GM18505 (cell line): ENCODE measurements around the gene SLC22A1.

ENCODE experiments used
- ATAC-seq: cut with Tn5 transposase; IDR thresholded peaks from one replicate; pipeline ENCODE4 v1.9.1; 2021; ENCODE audit not compliant: unreplicated experiment
- POLR2A ChIP-seq: IDR thresholded peaks from 4 replicates; pipeline ENCODE4 v1.6.1; 2011; ENCODE audit warnings: borderline replicate concordance; ENCODE audit not compliant: insufficient read depth, insufficient read length; ENCODE audit errors: extremely low read depth

The SLC22A1 gene

GRCh38 chr6:160167604-160168399 is 46.2 kb downstream of the SLC22A1 start:
- TF ChIP-seq POLR2A, result no peak
- no peak for ATAC-seq

DNA sequence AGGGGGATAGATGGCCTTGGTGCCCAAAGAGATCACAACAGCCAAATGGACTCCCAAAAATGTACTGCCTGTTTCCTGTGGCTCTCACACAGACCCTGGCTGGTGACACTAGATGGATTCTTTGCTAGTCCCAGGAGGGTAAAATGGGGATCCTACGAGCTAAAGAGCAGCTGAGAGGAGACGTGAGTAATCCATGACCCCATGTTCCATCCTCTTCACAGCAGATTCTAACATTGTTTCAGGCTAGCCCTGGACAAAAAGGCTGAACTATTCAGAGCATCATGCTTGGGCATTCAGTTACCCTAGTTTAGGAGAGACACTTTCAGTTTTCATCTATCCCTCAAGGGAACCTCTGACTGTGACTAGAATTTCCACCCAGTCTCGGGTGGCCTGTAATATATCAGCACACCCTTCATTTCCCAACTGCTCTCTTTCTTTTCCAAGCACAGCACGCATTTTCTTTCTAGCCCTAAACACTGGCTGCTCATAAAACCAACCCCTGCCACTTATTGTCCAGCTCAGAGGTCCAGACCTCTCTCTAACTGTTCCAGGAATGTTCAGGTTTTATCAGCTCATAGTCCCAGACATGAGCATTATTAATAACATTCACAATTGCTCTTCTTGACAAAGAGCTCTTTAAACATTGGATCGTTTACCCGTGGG is 48.5 kb downstream of the SLC22A1 start:
- TF ChIP-seq POLR2A, result no peak
- no peak for ATAC-seq

GRCh38 chr6:160172704-160173103 is 51.1 kb downstream of the SLC22A1 start:
- no peak for TF ChIP-seq POLR2A
- ATAC-seq, result no peak

DNA sequence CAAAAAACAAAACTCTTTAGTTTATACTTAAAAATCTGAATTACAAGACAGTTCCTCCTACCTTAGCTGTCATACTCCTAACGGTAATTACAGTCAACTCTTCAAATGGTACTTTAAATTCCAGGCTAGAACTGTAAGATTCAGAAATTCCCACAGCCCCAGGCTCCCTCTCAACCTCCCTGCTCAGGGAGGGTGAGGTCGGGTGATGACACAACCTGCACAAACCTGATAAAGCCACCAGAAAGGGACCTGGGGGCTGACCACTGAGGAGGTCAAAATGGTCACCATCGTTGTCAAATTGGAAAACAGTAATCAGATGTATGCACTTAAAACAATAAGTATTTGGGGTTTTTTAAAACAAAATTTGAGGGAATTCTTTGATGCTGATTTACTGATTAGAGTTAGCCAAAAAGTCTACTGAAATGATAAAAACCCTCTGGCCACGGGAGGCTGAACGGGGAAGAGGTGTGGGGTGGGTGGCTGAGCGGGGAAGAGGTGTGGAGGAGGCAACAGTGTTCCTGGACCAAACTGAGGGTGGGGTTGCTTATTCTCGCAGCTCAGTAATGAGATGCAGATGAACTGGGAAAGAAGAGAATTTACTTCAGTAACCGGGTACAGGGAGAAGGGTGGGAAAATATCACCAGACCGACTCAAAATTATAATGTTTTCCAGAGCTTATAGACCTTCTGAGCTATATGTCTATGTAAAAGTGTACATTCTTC is 52.4 kb downstream of the SLC22A1 start:
- no peak for TF ChIP-seq POLR2A
- ATAC-seq, result no peak

- TF ChIP-seq POLR2A, result no peak
- no peak for ATAC-seq
Measured at GRCh38 chr6:160174681-160175080, 53.1 kb downstream of the SLC22A1 start.

DNA sequence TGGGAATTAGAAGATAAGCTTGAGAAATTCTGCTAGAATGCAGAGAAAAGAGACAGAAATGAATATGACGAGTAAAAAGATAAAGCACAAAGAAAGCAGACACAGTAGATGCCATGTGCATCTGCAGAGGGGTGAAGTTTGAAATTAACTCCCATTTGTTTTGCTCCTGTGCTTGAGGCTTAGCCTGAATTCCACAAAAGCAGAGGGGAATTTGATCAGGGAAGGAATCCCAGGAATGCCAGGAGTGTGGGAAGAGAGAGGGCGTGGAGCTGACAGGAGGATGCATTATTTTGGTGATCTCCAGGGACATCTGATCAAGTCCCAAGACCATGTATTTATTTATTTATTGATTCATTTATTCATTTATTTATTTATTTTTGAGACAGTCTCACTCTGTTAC is 55.6 kb downstream of the SLC22A1 start:
- TF ChIP-seq POLR2A, result no peak
- no peak for ATAC-seq

DNA sequence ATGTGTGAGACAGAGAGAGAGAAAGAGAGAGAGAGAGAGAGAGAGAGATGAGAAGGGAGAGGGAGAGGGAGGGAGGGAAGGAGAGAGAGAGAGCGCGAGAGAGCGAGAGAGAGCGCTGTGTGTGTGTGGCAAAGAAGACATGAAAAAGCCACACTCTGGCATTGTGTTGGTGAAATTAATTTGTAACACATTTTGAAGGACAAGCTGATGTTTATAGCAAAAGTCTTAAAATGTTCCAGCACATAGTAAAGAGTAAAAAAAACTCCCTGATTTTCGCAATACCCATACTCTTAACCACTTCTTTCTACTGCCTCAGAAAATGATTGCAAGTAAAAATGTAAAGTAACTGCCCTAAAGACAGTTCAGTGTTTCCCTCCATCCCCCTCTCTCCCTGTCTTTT is 56.7 kb downstream of the SLC22A1 start:
- ATAC-seq, result no peak
- TF ChIP-seq POLR2A, result no peak

GRCh38 chr6:160180706-160181105 is 59.1 kb downstream of the SLC22A1 start:
- TF ChIP-seq POLR2A, result no peak
- ATAC-seq, result no peak

DNA sequence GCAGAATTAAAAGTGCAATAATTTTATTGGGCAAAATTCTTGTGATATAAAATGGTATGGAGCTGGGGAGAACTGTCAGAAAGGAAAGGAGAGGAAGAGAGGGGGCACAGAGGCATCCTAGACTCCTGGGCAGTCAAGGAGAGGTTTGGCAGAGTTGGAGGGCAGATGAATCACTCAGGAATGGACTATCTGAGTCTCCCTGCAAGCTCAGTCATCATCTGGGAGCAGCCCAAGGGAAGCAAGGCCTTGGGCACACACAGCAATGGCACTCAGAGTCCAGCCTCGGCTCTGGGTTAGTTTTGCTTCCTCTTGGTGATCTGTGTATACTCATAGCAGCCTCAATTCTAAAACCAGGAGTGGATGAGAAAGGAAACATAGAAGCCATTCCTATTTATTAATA is 67.2 kb downstream of the SLC22A1 start:
- no peak for TF ChIP-seq POLR2A
- ATAC-seq, result no peak

DNA sequence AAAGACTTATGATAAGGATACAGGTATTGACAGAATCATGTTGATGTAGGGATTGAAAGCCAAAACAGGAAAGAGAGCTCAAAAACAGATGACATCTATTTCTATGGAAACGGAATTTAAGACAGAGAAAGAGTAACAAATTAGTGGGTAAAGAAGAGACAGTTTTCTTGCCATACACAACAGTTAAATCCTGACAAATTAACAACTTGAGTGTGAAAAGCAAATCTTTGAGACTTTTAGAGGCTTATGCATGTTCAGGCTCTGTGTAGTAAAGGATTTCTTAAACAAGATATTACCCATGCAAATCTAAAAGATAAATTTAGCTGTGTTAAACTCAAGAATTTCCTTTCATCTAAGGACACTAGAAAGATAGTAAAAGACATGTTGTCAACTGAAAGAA is 68.5 kb downstream of the SLC22A1 start:
- ATAC-seq, result no peak

DNA sequence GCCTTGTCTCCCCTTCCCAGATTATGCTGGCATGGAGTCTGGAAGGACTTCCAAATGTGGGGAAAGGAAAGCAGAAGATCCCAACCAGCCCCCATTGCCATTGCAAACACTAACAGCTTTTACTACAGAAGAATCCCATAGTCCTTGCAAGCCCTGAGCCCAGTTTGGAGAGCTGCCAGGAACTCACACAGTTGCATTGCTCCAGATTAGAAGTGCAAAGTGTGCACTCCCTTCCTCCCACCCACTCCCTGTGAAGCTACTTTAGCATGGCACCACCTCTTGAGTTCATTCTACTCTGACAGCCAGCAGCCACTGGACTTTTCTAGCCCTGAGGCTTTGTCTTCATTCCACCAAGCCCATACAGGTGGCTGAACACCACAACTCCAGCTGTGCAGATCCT is 69.4 kb downstream of the SLC22A1 start:
- ATAC-seq, result no peak
- no peak for TF ChIP-seq POLR2A

More for the DNA sequence above, 68.5 kb downstream of the SLC22A1 start:
- TF ChIP-seq POLR2A, result no peak

GRCh38 chr6:160192840-160193239 is 71.2 kb downstream of the SLC22A1 start:
- no peak for ATAC-seq
- TF ChIP-seq POLR2A, result no peak

GRCh38 chr6:160194808-160195207 is 73.2 kb downstream of the SLC22A1 start:
- ATAC-seq, result no peak
- no peak for TF ChIP-seq POLR2A
